Jurkat, Clone E6-1 (cell line): ENCODE data around the gene EGF.

Source experiments
- DNase-seq: peaks from one replicate; pipeline ENCODE4 v3.0.0-alpha.2; 2011; ENCODE audit warnings: low read depth, low spot score
- H3K4me3 ChIP-seq: 2 replicates; pipeline ENCODE4 v1.5.1; 2011; ENCODE audit warnings: mild to moderate bottlenecking, low read length, control low read depth, moderate library complexity

The EGF gene

GRCh38 chr4:109982521-109982920, 69.8 kb downstream of the EGF start:
- no peak for DNase-seq

GRCh38 chr4:109985993-109986974, 73.6 kb downstream of the EGF start:
- no peak overlapping the region for H3K4me3 ChIP-seq
- no peak for DNase-seq

More at GRCh38 chr4:109982521-109982920, 69.8 kb downstream of the EGF start:
- H3K4me3 ChIP-seq, result no peak overlapping the region

GRCh38 chr4:109989044-109989443, 76.4 kb downstream of the EGF start:
- no peak overlapping the region for H3K4me3 ChIP-seq
- DNase-seq, result no peak

- no peak for DNase-seq
- H3K4me3 ChIP-seq, result no peak overlapping the region
Measured at GRCh38 chr4:109989618-109990017, 76.9 kb downstream of the EGF start.

- no peak overlapping the region for H3K4me3 ChIP-seq
- DNase-seq, result no peak
Measured at GRCh38 chr4:109990261-109991257, 77.9 kb downstream of the EGF start.

- H3K4me3 ChIP-seq, result no peak overlapping the region
- no peak for DNase-seq
Measured at GRCh38 chr4:109993116-109993515, 80.4 kb downstream of the EGF start.

GRCh38 chr4:109994415-109994827, 81.7 kb downstream of the EGF start:
- DNase-seq, result no peak
- H3K4me3 ChIP-seq, result no peak overlapping the region

GRCh38 chr4:109996526-109996925, 83.8 kb downstream of the EGF start:
- H3K4me3 ChIP-seq, result no peak overlapping the region
- DNase-seq, result no peak

- peak; percentile 75 for DNase-seq
- no peak overlapping the region for H3K4me3 ChIP-seq
Measured at GRCh38 chr4:109998867-109999584, 86.3 kb downstream of the EGF start.

- DNase-seq, result no peak
- no peak overlapping the region for H3K4me3 ChIP-seq
Measured at GRCh38 chr4:109999585-109999912, 86.9 kb downstream of the EGF start.

- no peak for DNase-seq
- H3K4me3 ChIP-seq, result no peak overlapping the region
Measured at GRCh38 chr4:110002326-110002725, 89.6 kb downstream of the EGF start.

GRCh38 chr4:110003401-110004187, 90.9 kb downstream of the EGF start:
- H3K4me3 ChIP-seq, result no peak overlapping the region
- DNase-seq, result no peak

GRCh38 chr4:110004556-110004955, 91.9 kb downstream of the EGF start:
- no peak overlapping the region for H3K4me3 ChIP-seq
- DNase-seq, result no peak

GRCh38 chr4:110005461-110006056, 92.9 kb downstream of the EGF start:
- H3K4me3 ChIP-seq, result no peak overlapping the region
- peak; percentile 49 for DNase-seq

GRCh38 chr4:110007217-110007616, 94.5 kb downstream of the EGF start:
- no peak overlapping the region for H3K4me3 ChIP-seq
- no peak for DNase-seq

- H3K4me3 ChIP-seq, result no peak overlapping the region
- no peak for DNase-seq
Measured at GRCh38 chr4:110008540-110008939, 95.9 kb downstream of the EGF start.

GRCh38 chr4:110009550-110009949, 96.9 kb downstream of the EGF start:
- H3K4me3 ChIP-seq, result no peak overlapping the region
- DNase-seq, result no peak

- no peak overlapping the region for H3K4me3 ChIP-seq
- no peak for DNase-seq
Measured at GRCh38 chr4:110010797-110011196, 98.1 kb downstream of the EGF start.
